Erythroblast (primary cell): Measurements from ENCODE around the gene IGFBPL1.

Experiments
- GATA1 ChIP-seq: IDR thresholded peaks from 2 replicates; pipeline ENCODE4 v1.6.1; 2011; ENCODE audit warnings: low read depth, mild to moderate bottlenecking, control low read depth, low read length, moderate library complexity
- POLR2A ChIP-seq: IDR thresholded peaks from 2 replicates; pipeline ENCODE4 v1.6.1; 2011; ENCODE audit warnings: mild to moderate bottlenecking, low read length

DNA sequence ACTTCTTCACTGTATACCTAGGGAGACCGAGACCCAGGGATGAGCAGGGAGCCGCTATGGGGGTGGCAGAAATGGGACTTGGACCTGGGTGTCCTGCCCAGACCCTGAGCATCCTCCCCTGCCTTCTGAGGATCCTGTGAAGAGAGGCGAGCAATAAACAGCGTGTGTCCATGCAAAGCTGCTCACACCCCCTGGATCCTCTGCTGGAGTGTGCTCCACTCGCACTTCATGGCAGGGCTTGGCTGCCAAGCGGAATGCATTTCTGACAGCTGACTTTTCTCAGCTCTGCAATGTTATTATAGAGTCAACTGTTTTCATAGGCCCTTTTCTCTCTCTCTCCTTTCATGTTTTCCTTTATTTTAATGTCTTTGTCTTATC, 62.8 kb downstream of the IGFBPL1 start:
- TF ChIP-seq POLR2A: no peak
- no peak for TF ChIP-seq GATA1
